MM.1S (cell line): ENCODE results near the gene CNTNAP2.

ENCODE experiments used
- DNase-seq: peaks from one replicate; pipeline ENCODE4 v3.0.0-alpha.2; 2015
- H2AFZ ChIP-seq: fragments of 300-600 bp; sonication (generic); 2 replicates; pipeline ENCODE4 v1.6.0; 2016; ENCODE audit warnings: antibody characterized with exemption, low read length
- H3F3A ChIP-seq: fragments of 300-600 bp; sonication (generic); 2 replicates; pipeline ENCODE4 v1.6.1; 2016; ENCODE audit warnings: mild to moderate bottlenecking, antibody characterized with exemption, low read length, moderate library complexity, mixed read lengths; ENCODE audit not compliant: insufficient read depth
- H3K27ac ChIP-seq: fragments of 300-600 bp; sonication (generic); 2 replicates; pipeline ENCODE4 v1.5.1; 2016; ENCODE audit warnings: mild to moderate bottlenecking, low read length
- H3K27me3 ChIP-seq: fragments of 300-600 bp; sonication (generic); replicated peaks from 2 replicates; pipeline ENCODE4 v1.6.0; 2016; ENCODE audit warnings: low read length; ENCODE audit not compliant: insufficient read depth
- H3K36me3 ChIP-seq: fragments of 300-600 bp; sonication (generic); replicated peaks from 2 replicates; pipeline ENCODE4 v1.6.1; 2016; ENCODE audit warnings: mild to moderate bottlenecking, low read length, mixed read lengths; ENCODE audit not compliant: insufficient read depth
- H3K4me1 ChIP-seq: fragments of 300-600 bp; sonication (generic); 2 replicates; pipeline ENCODE4 v1.6.1; 2016; ENCODE audit warnings: low read length, mixed read lengths
- H3K4me2 ChIP-seq: fragments of 300-600 bp; sonication (generic); 2 replicates; pipeline ENCODE4 v1.6.0; 2016; ENCODE audit warnings: low read depth, low read length
- H3K4me3 ChIP-seq: fragments of 300-600 bp; sonication (generic); 2 replicates; pipeline ENCODE4 v1.5.1; 2016; ENCODE audit warnings: low read length, mixed read lengths
- H3K79me2 ChIP-seq: fragments of 300-600 bp; sonication (generic); 2 replicates; pipeline ENCODE4 v1.6.1; 2016; ENCODE audit warnings: mixed run types, low read length, mixed read lengths
- H3K9ac ChIP-seq: fragments of 300-600 bp; sonication (generic); 2 replicates; pipeline ENCODE4 v1.6.1; 2016; ENCODE audit warnings: low read length, mixed read lengths
- H3K9me2 ChIP-seq: fragments of 300-600 bp; sonication (generic); replicated peaks from 2 replicates; pipeline ENCODE4 v1.6.1; 2016; ENCODE audit warnings: mild to moderate bottlenecking, low read length, mixed read lengths; ENCODE audit not compliant: insufficient read depth
- H3K9me3 ChIP-seq: fragments of 300-600 bp; sonication (generic); replicated peaks from 2 replicates; pipeline ENCODE4 v1.6.1; 2016; ENCODE audit warnings: mild to moderate bottlenecking, low read length, mixed read lengths; ENCODE audit not compliant: insufficient read depth
- H4K20me1 ChIP-seq: fragments of 300-600 bp; sonication (generic); 2 replicates; pipeline ENCODE4 v1.6.1; 2016; ENCODE audit warnings: mild to moderate bottlenecking, low read length, moderate library complexity, mixed read lengths; ENCODE audit not compliant: insufficient read depth
- CTCF ChIP-seq: fragments of 300-600 bp; sonication (generic); IDR thresholded peaks from 2 replicates; pipeline ENCODE4 v1.5.1; 2016; ENCODE audit warnings: antibody characterized with exemption, low read length, mixed read lengths
- EZH2 ChIP-seq: fragments of 300-600 bp; sonication (generic); optimal IDR thresholded peaks from 2 replicates; pipeline ENCODE3; 2017; ENCODE audit warnings: low read depth, mild to moderate bottlenecking, antibody characterized with exemption, low read length, mixed read lengths
- EZH2phosphoT487 ChIP-seq: fragments of 300-600 bp; sonication (generic); IDR thresholded peaks from 2 replicates; pipeline ENCODE4 v1.6.1; 2018; ENCODE audit warnings: antibody characterized with exemption, low read length

CNTNAP2 gene

GRCh38 chr7:146423446-146423845 lies 306.8 kb downstream of the CNTNAP2 start:
- Histone ChIP-seq H3K9ac (no peak overlapping the region), H3K4me3 (no peak overlapping the region), H3F3A (no peaks in the 10 kb centered on the region), H3K4me2 (no peak overlapping the region), H3K27me3 (no peaks in the 10 kb centered on the region), H3K79me2 (no peaks in the 10 kb centered on the region), H3K9me2 (no peaks in the 10 kb centered on the region), H3K36me3 (no peaks in the 10 kb centered on the region), H2AFZ (no peak overlapping the region), H3K27ac (no peak overlapping the region), H3K9me3 (no peaks in the 10 kb centered on the region), H4K20me1 (no peaks in the 10 kb centered on the region), H3K4me1 (no peaks in the 10 kb centered on the region)
- TF ChIP-seq EZH2 (no peak), CTCF (no peak), EZH2phosphoT487 (no peak)
- no peak for DNase-seq

DNA sequence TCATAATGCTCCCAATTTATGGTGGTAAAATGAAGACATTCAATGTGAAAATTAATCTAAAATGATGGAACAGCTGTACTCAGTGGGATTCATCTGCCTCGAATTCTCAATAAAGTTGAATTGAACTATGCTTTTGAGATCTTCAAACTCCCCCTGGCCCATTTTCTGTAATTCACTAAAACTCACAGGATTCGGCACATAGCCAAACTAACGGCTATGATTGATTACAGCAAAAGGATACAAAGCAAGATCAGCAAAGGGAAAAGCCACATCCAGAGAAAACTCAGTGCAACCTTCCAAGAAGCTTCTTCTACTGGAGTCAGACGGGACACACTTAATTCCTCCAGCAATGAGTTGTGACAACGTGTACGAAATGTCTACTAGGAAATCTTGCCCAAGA lies 307.5 kb downstream of the CNTNAP2 start:
- H3K36me3 ChIP-seq = no peaks in the 10 kb centered on the region
- no peak overlapping the region for H2AFZ ChIP-seq
- no peaks in the 10 kb centered on the region for H3F3A ChIP-seq
- H3K9me3 ChIP-seq = no peaks in the 10 kb centered on the region
- H3K27ac ChIP-seq = no peak overlapping the region
- H3K4me3 ChIP-seq = no peak overlapping the region
- no peaks in the 10 kb centered on the region for H3K27me3 ChIP-seq
- no peak overlapping the region for H3K9ac ChIP-seq
- no peaks in the 10 kb centered on the region for H3K79me2 ChIP-seq
- H3K9me2 ChIP-seq = no peaks in the 10 kb centered on the region
- TF ChIP-seq EZH2 = no peak
- TF ChIP-seq CTCF = no peak
- TF ChIP-seq EZH2phosphoT487 = no peak
- no peaks in the 10 kb centered on the region for H4K20me1 ChIP-seq
- no peak for DNase-seq
- H3K4me1 ChIP-seq = no peaks in the 10 kb centered on the region
- no peak overlapping the region for H3K4me2 ChIP-seq

DNA sequence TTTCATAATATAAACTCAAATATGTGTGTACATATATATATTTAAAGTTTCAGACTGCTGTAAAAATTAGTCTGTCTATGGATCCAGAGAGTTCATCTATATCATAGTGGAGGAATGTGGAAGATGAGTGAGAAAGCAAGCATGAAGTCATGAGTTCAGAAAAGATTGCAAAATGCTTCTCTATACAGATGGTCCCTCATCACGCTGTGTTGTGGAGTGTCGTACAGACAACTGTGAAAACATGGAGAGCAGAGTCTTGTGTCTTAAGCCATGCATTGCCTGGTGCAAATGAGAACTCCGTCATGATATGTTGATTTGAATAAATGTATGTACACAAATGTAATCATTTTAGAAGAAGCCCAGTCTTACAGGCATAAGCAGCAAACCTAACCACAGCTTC lies 316.9 kb downstream of the CNTNAP2 start:
- no peak overlapping the region for H3K27ac ChIP-seq
- H3K9ac ChIP-seq = no peak overlapping the region
- H3F3A ChIP-seq = no peaks in the 10 kb centered on the region
- H3K4me3 ChIP-seq = no peak overlapping the region
- no peaks in the 10 kb centered on the region for H3K36me3 ChIP-seq
- no peaks in the 10 kb centered on the region for H3K4me1 ChIP-seq
- no peak overlapping the region for H2AFZ ChIP-seq
- no peaks in the 10 kb centered on the region for H3K9me3 ChIP-seq
- H3K4me2 ChIP-seq = no peak overlapping the region
- H3K9me2 ChIP-seq = no peaks in the 10 kb centered on the region
- no peak for TF ChIP-seq EZH2
- no peak for TF ChIP-seq CTCF
- no peak for TF ChIP-seq EZH2phosphoT487
- no peaks in the 10 kb centered on the region for H4K20me1 ChIP-seq
- no peak for DNase-seq
- no peaks in the 10 kb centered on the region for H3K27me3 ChIP-seq
- no peaks in the 10 kb centered on the region for H3K79me2 ChIP-seq
